Esophagus muscularis mucosa (tissue), 4 donors: Measurements from ENCODE around the gene DPY19L3. TPM values are rescaled to one million over a fixed set of nuclear protein-coding genes. Genes with fewer than 3 reads are reported as not detected.

ENCODE experiments used
- DNase-seq: peaks from one replicate; pipeline ENCODE4 v3.0.0-alpha.2; 2017; ENCODE audit errors: extremely low spot score
- H3K27ac ChIP-seq, 4 donors: fragments of 200-600 bp; sonication (generic); replicated peaks in 1 of 4; 1 replicate in 3 of 4; 2 replicates in 1 of 4; pipeline ENCODE4 v1.5.1; 2016 to 2019; ENCODE audit warnings: mild to moderate bottlenecking in 1 of 4
- H3K27me3 ChIP-seq, 4 donors: fragments of 200-600 bp; sonication (generic); one replicate each; pipeline versions ENCODE4 v1.5.1 to v1.6.0; 2016 to 2019
- H3K36me3 ChIP-seq, 4 donors: fragments of 200-600 bp; sonication (generic); one replicate each; pipeline ENCODE4 v1.5.1; 2016 to 2019
- H3K4me1 ChIP-seq, 4 donors: fragments of 200-600 bp; sonication (generic); one replicate each; pipeline ENCODE4 v1.5.1; 2016 to 2019
- H3K4me3 ChIP-seq, 4 donors: fragments of 200-600 bp; sonication (generic); 1 replicate in 2 of 4; 2 replicates in 2 of 4; pipeline ENCODE4 v1.5.1; 2016 to 2019; ENCODE audit warnings: mild to moderate bottlenecking in 4 of 4, moderate library complexity in 1 of 4
- H3K9me3 ChIP-seq, 4 donors: fragments of 200-600 bp; sonication (generic); 1 replicate in 3 of 4; 2 replicates in 1 of 4; pipeline ENCODE4 v1.5.1; 2016 to 2019
- EP300 ChIP-seq: sonication (generic); formaldehyde crosslinking; IDR thresholded peaks from one replicate; pipeline ENCODE4 v1.6.1; 2017; ENCODE audit warnings: antibody characterized with exemption
- POLR2A ChIP-seq: fragments of 450-650 bp; IDR thresholded peaks from one replicate; pipeline ENCODE4 v1.6.1; 2017; ENCODE audit warnings: antibody characterized with exemption, moderate library complexity, mild to moderate bottlenecking, low read depth
- POLR2AphosphoS5 ChIP-seq, 2 donors: sonication (generic); formaldehyde crosslinking; IDR thresholded peaks; one replicate each; pipeline ENCODE4 v1.6.1; 2017; ENCODE audit warnings: antibody characterized with exemption in 2 of 2
- WGBS: methylation state at CpG from one replicate; pipeline ENCODE4 v1.1.5; 2018; 5-methylcytosine and 5-hydroxymethylcytosine counted together
- intact Hi-C: fragments of 100-400 bp; cut with DNase I; formaldehyde crosslinking; loops from one replicate; pipeline ENCODE4 v1.15.1; 2023
- total RNA-seq, 4 donors: library from RNA; depleted of rRNA; stranded (reverse); fragments of >200 nt; gene quantifications; one replicate each; pipeline versions ENCODE4 v1.1.0 to v1.2.1, GENCODE V29; 2016
- TF ChIP-seq, protein P1 (sequence below), 3 experiments: fragments of 200-600 bp in 2 of 3; fragments of 450-650 bp in 1 of 3; sonication (generic) in 2 of 3; IDR thresholded peaks; one replicate each; pipeline ENCODE4 v1.5.1; 2017 to 2019; ENCODE audit warnings: antibody characterized with exemption in 3 of 3, mild to moderate bottlenecking in 2 of 3, moderate library complexity in 1 of 3

Gene DPY19L3
- total RNA-seq, 4 donors from 2014 or later = 13.6 to 16.4 (median 14.6) TPM

DNA sequence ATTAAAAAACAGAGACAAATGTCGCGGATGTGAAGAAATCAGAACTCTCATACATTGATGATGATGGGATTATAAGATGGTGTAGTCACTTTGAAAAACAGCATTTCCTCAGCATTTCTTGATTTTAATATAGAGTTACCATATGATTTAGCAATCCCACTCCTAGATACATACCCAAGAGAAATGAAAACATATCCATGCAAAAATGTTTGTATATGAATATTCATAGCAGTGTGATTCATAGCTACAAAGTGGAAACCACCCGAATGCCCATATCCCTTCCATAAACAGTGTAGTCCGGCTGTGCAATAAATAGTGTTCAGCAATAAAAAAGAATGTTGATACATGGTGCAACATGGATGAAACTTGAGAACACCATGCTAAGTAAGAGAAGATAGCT lies 44.6 kb downstream of the DPY19L3 start:
- 92% methylated on average over 4 of the region's 4 CpGs for WGBS
- intact Hi-C loops = no loop called here
- no peaks in the 10 kb centered on the region for H3K9me3 ChIP-seq
- H3K4me1 ChIP-seq = no peaks in the 10 kb centered on the region
- TF ChIP-seq, protein P1, sequence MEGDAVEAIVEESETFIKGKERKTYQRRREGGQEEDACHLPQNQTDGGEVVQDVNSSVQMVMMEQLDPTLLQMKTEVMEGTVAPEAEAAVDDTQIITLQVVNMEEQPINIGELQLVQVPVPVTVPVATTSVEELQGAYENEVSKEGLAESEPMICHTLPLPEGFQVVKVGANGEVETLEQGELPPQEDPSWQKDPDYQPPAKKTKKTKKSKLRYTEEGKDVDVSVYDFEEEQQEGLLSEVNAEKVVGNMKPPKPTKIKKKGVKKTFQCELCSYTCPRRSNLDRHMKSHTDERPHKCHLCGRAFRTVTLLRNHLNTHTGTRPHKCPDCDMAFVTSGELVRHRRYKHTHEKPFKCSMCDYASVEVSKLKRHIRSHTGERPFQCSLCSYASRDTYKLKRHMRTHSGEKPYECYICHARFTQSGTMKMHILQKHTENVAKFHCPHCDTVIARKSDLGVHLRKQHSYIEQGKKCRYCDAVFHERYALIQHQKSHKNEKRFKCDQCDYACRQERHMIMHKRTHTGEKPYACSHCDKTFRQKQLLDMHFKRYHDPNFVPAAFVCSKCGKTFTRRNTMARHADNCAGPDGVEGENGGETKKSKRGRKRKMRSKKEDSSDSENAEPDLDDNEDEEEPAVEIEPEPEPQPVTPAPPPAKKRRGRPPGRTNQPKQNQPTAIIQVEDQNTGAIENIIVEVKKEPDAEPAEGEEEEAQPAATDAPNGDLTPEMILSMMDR (IDR thresholded peaks at IDR 0.05) = no peak
- TF ChIP-seq POLR2A (no peak), POLR2AphosphoS5 (IDR thresholded peaks at IDR 0.05) (no peak), EP300 (no peak)
- no peak overlapping the region for H3K27ac ChIP-seq
- H3K27me3 ChIP-seq = no peaks in the 10 kb centered on the region
- H3K36me3 ChIP-seq = peaks cover 0 to 19% (median 8%) of the 10 kb centered on the region in 4 donors
- H3K4me3 ChIP-seq = no peak overlapping the region
- DNase-seq = no peak

DNA sequence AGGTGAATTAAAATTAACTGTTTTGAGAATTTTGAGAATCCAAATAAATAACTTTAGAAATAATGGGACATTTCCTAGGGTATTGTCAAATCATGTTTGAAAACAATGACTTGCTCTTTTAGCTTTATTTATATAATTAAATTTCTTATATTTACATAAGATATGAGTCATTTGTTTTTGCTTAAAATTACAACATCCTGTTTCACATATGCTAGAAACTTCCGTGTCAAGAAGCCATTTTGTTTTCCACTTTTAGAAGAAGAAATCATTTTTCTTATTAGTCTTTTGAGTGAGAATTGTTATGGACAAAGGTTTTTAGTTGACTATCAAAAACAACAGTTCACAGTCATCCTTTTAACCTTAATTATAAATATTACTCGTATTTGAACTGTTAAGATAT lies 48.2 kb downstream of the DPY19L3 start:
- H3K27ac ChIP-seq = no peak overlapping the region
- peaks cover 0 to 5% (median 0%) of the 10 kb centered on the region in 4 donors for H3K4me1 ChIP-seq
- no peak overlapping the region for H3K4me3 ChIP-seq
- peaks cover 0 to 39% (median 16%) of the 10 kb centered on the region in 4 donors for H3K36me3 ChIP-seq
- no peak for TF ChIP-seq EP300
- TF ChIP-seq, protein P1 (IDR thresholded peaks at IDR 0.05) = no peak
- TF ChIP-seq POLR2A = no peak
- TF ChIP-seq POLR2AphosphoS5 (IDR thresholded peaks at IDR 0.05) = no peak
- DNase-seq = no peak
- H3K27me3 ChIP-seq = no peaks in the 10 kb centered on the region
- intact Hi-C loops = no loop called here
- WGBS = 92% methylated on average over 2 of the region's 2 CpGs
- no peaks in the 10 kb centered on the region for H3K9me3 ChIP-seq

DNA sequence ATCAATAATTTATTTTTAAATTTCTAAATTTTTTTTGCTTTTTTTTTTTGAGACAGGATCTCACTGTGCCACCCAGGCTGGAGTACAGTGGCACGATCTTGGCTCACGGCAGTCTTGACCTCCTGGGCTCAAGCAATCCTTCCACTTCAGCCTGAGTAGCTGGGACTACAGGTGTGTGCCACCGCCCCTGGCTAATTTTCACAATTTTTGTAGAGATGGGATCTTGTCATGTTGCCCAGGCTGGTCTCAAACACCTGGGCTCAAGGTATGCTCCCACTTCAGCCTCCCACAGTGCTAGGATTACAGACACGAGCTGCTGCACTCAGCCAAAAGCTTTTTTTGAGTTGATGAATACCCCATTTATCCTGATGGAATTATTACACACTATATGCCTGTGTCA lies 50.8 kb downstream of the DPY19L3 start:
- H3K9me3 ChIP-seq = no peaks in the 10 kb centered on the region
- no peak overlapping the region for H3K27ac ChIP-seq
- no peak overlapping the region for H3K4me3 ChIP-seq
- intact Hi-C loops = no loop called here
- no peak for DNase-seq
- H3K27me3 ChIP-seq = no peaks in the 10 kb centered on the region
- peaks cover 0 to 40% (median 19%) of the 10 kb centered on the region in 4 donors for H3K36me3 ChIP-seq
- TF ChIP-seq, protein P1 (IDR thresholded peaks at IDR 0.05) = no peak
- TF ChIP-seq POLR2A (no peak), POLR2AphosphoS5 (IDR thresholded peaks at IDR 0.05) (no peak), EP300 (no peak)
- 98% methylated on average over 4 of the region's 4 CpGs for WGBS
- H3K4me1 ChIP-seq = peaks cover 0 to 5% (median 0%) of the 10 kb centered on the region in 4 donors

DNA sequence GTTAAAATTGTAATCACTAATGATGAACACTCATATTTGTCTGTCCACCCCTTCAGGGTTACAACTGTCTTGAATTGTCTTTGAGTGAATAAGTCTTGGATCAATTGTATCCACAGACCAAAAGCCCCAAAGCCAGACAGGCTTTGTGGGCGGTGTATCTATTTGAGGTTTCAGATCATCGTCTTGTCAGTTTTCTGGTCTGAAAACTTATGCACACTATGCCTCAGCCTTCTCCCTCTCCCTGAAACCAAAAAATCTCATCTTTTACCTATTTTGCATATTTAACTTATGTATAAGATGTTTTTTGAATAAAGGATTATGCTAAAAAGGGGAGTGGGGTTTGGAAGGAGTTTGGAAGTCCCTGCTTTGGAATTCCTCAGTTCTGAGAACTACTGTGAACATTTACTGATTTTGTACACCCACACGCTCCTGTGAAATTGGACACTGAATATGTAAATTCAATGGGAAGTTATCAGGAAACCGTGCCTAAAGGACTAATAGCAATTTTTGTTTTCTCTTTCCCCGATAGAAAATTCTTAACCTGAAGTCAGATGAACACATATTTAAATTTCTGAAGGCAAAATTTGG lies 52.1 kb downstream of the DPY19L3 start:
- no peak for DNase-seq
- Histone ChIP-seq H3K27ac (no peak overlapping the region), H3K36me3 (peaks cover 0 to 32% (median 16%) of the 10 kb centered on the region in 4 donors), H3K27me3 (no peaks in the 10 kb centered on the region), H3K4me3 (no peak overlapping the region), H3K9me3 (no peaks in the 10 kb centered on the region), H3K4me1 (peaks cover 0 to 5% (median 0%) of the 10 kb centered on the region in 4 donors)
- 88% methylated on average over 5 of the region's 5 CpGs for WGBS
- TF ChIP-seq POLR2A (no peak), EP300 (no peak), POLR2AphosphoS5 (IDR thresholded peaks at IDR 0.05) (no peak)
- TF ChIP-seq, protein P1 (IDR thresholded peaks at IDR 0.05) = no peak
- intact Hi-C loops = no loop called here
